Activated CD4-positive, alpha-beta T cell treated with anti-CD3 and anti-CD28 coated beads, Interleukin-2, Interleukin-4, amounts not matched to agents 100 ng/mL and 50 ng/mL, durations not matched to agents 16 hours and 8 hours (primary cell): ENCODE measurements around the gene TEDDM1.

ENCODE experiments used
- DNase-seq: peaks from one replicate; pipeline ENCODE4 v3.0.0-alpha.2; 2020; ENCODE audit warnings: low spot score

Gene TEDDM1

GRCh38 chr1:182406012-182406411 lies 5.5 kb upstream of the TEDDM1 start:
- DNase-seq = no peak

- DNase-seq = no peak
These were observed 5.1 kb upstream of the TEDDM1 start for GRCh38 chr1:182405578-182405977.

- DNase-seq = no peak
These were observed 4.3 kb upstream of the TEDDM1 start for GRCh38 chr1:182404781-182405180.

GRCh38 chr1:182397653-182398393 lies 2.6 kb downstream of the TEDDM1 start:
- no peak for DNase-seq

GRCh38 chr1:182395906-182396305 lies 4.6 kb downstream of the TEDDM1 start:
- no peak for DNase-seq

- no peak for DNase-seq
These were observed 6.3 kb downstream of the TEDDM1 start for GRCh38 chr1:182394055-182394775.

GRCh38 chr1:182392050-182393028 lies 8.1 kb downstream of the TEDDM1 start:
- no peak for DNase-seq

- peak; percentile 75 for DNase-seq
These were observed 9.0 kb downstream of the TEDDM1 start, which contains the start of gene GLUL for GRCh38 chr1:182391362-182392049. Gene GLUL, minus strand, starts transcription at chr1:182391790. Its CDS starts 3,053 bp downstream, at chr1:182388737.

- DNase-seq = no peak
These were observed 9.5 kb downstream of the TEDDM1 start for GRCh38 chr1:182391028-182391361.

- peak; percentile 44 for DNase-seq
These were observed 10.8 kb downstream of the TEDDM1 start for GRCh38 chr1:182389619-182390047.

GRCh38 chr1:182388392-182389134 lies 11.9 kb downstream of the TEDDM1 start:
- DNase-seq = no peak

GRCh38 chr1:182387566-182387965 lies 12.9 kb downstream of the TEDDM1 start:
- DNase-seq = no peak

GRCh38 chr1:182386980-182387379 lies 13.5 kb downstream of the TEDDM1 start:
- DNase-seq = no peak

- no peak for DNase-seq
These were observed 14.3 kb downstream of the TEDDM1 start for GRCh38 chr1:182385885-182386853.

- no peak for DNase-seq
These were observed 16.0 kb downstream of the TEDDM1 start for GRCh38 chr1:182384387-182384960.

- no peak for DNase-seq
These were observed 16.5 kb downstream of the TEDDM1 start for GRCh38 chr1:182383934-182384333.

GRCh38 chr1:182383037-182383661 lies 17.3 kb downstream of the TEDDM1 start:
- no peak for DNase-seq

- no peak for DNase-seq
These were observed 18.3 kb downstream of the TEDDM1 start for GRCh38 chr1:182381962-182382819.
